Dedifferentiated amniotic fluid mesenchymal stem cell (primary cell): Measurements from ENCODE around the gene RPL28.

ENCODE experiments used
- DNase-seq: peaks from one replicate; pipeline ENCODE4 v3.0.0-alpha.2; 2016; ENCODE audit errors: extremely low spot score

RPL28 gene

GRCh38 chr19:55385724-55386492 lies at the start of gene RPL28:
RPL28 (plus strand) TSS chr19:55385932; CDS start chr19:55386358, 426 bp downstream.
- peak; percentile 99 for DNase-seq

GRCh38 chr19:55336101-55336500 lies 49.6 kb upstream of the RPL28 start:
- no peak for DNase-seq

- peak; percentile 100 for DNase-seq
Observed at GRCh38 chr19:55339105-55339888, 46.4 kb upstream of the RPL28 start, which contains the start of gene KMT5C. KMT5C (plus strand) TSS chr19:55339876; CDS start chr19:55341937, 2,061 bp downstream.

- no peak for DNase-seq
Observed at GRCh38 chr19:55339889-55340783, 45.6 kb upstream of the RPL28 start.

- no peak for DNase-seq
Observed at GRCh38 chr19:55340784-55341147, 45.0 kb upstream of the RPL28 start.

- no peak for DNase-seq
Observed at GRCh38 chr19:55341171-55341588, 44.6 kb upstream of the RPL28 start.

DNA sequence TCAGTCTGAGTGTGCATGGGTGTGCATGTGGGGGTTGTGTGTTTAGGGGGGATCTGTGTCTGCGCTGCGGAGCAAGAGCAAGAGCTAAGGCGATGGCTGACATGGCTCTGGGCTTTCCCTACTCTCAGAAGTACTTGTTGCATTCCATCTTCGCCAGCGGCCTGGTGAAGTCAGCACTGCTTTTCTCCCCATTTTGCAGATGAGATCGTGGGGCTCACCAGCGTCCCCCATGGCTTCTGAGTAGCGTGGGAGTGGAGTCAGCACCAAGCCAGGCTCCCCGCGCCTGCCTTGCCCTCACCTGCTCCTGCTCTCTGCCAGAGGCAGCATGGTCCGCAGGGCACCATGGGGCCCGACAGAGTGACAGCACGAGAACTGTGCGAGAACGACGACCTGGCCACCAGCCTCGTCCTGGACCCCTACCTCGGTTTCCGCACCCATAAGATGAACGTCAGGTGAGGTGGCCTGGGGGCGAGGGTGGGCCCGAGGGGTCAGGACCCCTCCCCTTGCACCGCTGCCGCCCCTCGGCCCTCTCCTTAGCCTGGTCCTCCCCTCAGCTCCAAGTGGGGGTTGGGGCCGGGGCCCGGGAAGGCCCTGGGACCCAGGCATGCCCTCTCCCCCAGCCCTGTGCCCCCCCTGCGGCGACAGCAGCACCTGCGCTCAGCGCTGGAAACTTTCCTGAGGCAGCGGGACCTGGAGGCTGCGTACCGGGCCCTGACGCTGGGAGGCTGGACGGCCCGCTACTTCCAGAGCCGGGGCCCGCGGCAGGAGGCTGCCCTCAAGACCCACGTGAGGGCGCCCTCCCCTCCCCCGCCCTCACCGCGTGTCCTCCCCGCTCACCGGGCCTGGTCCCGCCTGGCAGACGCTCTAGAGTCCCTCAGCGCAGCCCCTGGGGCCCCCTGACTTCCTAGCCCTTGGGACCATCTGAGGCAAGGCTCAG lies 43.9 kb upstream of the RPL28 start:
- no peak for DNase-seq

DNA sequence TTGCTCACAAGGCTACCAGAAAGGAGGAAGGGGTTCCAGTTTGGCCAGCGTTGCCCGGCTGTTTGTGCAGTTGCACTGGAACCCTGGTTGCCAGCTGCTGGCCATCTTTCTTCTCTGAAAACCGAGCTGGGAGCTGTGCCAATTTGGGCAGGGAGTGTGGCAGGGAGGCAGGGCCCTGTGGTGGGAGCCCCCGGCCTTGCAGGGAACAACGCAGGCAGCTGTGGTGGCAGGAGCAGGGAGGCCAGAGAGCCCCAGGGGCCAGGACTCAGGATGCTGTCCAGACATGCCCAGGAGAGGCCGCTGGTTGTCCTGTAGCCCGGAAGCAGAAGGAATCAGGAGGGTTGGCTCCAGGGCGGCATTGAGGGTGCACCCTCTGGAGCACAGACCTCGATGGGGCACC lies 41.3 kb upstream of the RPL28 start:
- DNase-seq = no peak

DNA sequence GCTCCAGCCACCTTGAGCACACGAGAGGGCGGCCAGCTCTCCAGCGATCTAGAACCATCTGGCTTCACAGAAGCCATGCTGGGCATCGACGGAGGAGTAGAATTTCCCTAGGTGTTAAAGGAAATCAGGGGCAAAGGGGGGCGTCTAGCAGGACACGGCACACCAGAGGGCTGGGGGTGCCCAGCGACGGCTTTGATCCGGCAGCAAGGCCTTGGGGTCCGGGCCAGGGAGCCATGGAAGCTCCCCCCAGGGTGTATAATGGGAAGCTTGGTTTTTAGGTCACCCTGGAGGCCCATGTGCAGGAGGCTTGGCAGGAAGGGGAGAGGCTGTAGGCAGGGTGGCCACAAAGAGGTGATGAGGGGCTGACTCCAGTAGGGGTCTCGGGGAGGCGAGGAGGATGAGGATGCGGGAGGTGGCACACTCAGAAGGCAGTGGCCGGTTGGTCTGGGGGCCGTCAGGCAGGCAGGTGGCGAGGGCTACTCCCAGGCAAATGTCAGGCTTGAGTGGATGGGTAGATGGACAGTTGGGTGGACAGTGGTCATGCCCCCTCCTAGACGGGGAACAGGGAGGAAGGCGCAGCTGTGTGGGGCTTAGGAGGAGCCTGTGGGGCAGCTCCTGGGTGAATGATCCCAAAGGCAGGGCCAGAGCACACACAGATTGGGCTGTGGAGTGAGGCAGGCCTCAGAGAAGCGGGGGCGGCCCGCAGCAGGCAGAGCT lies 40.5 kb upstream of the RPL28 start:
- DNase-seq = no peak

DNA sequence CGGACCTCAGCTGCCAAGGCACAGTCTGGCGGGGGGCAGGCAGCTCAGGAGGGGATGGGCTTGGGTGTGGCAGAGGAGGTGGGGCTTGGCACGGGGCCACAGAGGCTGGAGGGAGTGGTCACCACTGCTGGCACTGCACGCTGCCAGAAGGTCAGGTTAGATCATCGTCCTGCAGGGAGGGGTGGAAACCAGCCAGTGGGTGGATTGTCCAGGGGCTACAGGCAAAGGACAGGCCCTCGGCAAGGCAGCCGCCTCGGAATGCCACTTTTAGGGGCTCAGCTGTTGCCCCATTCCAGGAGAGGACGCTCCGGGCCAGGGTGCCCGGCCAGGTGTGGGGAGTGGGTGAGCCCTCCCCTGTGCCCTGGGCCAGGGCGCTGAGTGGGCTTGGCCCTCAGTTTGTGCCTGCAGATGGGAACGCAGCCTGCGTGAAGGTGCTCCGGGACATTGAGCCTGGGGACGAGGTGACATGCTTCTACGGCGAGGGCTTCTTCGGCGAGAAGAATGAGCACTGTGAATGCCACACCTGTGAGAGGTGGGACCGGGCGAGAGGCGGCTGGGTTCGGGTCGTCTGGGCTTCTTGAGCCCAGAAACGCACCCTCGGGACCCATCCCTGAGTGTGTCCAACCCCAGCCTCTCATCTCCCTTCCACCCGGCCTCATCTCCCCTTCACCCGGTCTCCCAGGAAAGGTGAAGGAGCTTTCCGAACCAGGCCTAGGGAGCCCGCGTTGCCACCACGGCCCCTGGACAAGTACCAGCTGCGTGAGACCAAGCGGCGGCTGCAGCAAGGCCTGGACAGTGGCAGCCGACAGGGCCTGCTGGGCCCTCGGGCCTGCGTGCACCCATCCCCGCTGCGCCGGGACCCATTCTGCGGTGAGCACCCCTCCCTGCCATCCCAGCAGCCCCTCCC lies 39.7 kb upstream of the RPL28 start:
- no peak for DNase-seq

- no peak for DNase-seq
Observed at GRCh38 chr19:55346725-55347441, 38.8 kb upstream of the RPL28 start.

GRCh38 chr19:55347442-55348009 lies 38.2 kb upstream of the RPL28 start:
- DNase-seq = no peak

GRCh38 chr19:55348317-55349034 lies 37.3 kb upstream of the RPL28 start:
- no peak for DNase-seq

DNA sequence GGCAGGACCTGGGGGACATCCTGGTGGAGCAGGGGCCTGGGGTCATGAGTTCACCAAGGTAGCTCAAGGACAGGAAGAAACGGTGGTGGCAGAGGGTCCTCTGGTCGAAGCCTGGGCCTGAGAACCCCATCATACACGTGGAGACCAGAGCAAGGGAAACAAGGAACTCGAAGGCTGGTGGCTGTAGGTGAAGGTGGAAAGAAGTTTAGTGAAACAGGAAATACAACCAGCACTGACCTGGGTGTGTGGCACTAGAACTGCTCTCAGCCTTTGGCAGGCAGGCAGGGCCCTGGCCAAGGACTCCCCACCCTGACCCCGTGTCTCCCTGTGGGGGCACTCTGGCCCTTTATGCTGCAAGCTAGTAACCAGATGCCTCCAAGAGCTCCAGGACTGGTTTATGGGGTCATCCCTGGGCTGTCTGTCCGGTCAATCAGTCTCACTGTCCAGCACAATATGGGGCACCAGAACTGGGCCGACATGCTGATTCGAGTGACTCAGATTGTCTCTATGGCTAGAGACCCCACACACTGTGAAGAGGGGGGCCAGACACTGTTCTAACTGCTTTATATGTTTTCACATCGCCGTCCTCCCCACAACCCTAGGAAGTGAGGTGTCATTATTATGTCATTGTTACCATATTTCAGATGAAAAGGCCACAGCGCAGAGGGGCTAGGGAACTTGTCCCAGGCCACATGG lies 35.0 kb upstream of the RPL28 start:
- no peak for DNase-seq

DNA sequence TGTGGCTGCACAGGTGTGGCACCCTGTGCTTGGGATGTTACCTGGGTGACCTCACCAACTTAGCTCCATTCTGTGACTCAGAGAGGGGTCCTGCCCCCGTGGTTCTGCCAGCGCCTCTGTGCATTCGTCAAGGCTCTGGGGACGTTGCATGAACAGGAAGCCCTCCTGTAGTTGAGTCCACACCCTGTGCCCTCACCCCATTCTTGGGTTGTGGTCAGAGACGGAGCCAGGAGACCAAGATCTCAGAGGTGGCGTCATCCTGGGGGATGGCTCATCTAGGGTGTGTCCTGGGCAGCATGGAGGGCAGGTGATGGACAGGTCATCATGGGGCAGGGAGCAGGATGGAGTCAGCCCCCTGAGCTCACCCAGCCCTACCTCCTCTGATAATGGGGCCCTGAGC lies 33.7 kb upstream of the RPL28 start:
- DNase-seq = no peak

GRCh38 chr19:55352549-55353145 lies 33.1 kb upstream of the RPL28 start:
- no peak for DNase-seq
